ENCODE data around the gene UGT1A1.

DNA sequence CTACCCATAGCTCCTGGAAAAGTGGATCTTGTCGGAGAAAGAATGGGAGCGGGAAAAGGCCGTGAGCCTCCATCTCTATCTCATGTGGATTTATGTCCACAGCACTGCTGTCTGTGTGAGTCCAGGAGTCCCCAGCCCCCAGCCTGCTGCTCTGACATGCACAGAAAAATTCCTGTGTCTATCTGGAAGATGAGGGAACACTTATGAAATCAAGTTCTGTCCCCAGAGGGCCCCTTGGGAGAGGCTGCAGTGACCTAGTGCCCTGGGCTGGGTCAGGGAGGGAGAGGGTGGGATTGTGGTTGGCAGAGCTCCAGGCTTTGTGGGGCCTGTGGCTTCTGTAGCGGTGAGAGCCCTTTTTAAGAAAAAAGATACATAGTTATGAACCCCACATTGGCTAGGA lies 56.7 kb downstream of the UGT1A1 start:
- TF ChIP-seq CTCF (IDR thresholded peaks at IDR 0.05) (no peak), ZFX (IDR thresholded peaks at IDR 0.05; ENCODE audit: borderline replicate concordance) (no peak)
